Measurements from ENCODE around the gene STPG4.

DNA sequence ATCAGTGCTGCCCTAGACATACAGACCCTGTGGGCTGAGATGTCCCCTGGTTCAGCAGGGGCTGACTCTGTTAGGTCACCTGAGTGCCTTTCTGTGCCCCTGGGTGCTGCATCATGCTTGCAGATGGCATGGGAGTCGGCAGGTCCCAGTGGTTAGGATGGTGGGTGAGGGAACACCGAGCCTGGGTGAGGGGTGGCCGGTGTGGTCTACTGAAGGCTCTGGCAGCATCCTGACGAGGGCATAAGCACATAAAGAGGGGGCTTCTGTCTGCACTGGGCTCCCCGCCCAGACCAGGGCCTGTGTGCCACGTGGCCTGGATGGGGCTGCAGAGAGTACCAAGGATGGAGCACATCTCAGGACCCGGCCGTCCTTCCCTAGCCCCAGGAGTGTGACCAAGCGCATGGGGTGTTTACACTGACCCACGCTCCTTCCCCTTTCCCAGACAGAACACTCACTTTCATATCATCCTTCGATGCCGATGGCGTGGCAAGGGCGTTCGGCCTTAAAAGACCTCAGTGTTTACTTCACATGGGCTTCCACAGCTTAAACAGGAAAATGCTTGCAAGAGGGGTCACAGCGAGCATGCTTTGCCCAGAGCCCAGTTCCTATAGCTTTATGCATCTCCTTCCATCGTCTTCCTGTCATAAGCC lies 115.1 kb downstream of the STPG4 start:
- no peak for TF ChIP-seq EZH2 (IDR thresholded peaks at IDR 0.05; ENCODE audit: insufficient read depth, poor library complexity, severe bottlenecking)
- no peak for TF ChIP-seq EZH2phosphoT487 (IDR thresholded peaks at IDR 0.05; ENCODE audit: insufficient read depth, low read depth)

Measured in GM23248 (cell line).